PC-3 (cell line): ENCODE data around the gene TOMM40L. TPM values are rescaled to one million over a fixed set of nuclear protein-coding genes. Genes with fewer than 3 reads are reported as not detected.

ENCODE experiments used
- ATAC-seq: fragments of 200-7000 bp; cut with Tn5 transposase; 2 replicates; pipeline ENCODE4 v1.9.1; 2020; ENCODE audit warnings: mild to moderate bottlenecking, moderate library complexity
- BruUV-seq: library from RNA; stranded (reverse); fragments of 400-500 nt; replicated peaks from 2 replicates; lab custom pipeline; 2021; lab: Mats Ljungman, UMichigan
- CTCF ChIA-PET: fragments of 300-600 bp; sonication (Branson Sonifier 250); formaldehyde crosslinking; loops from one replicate; lab custom pipeline; 2022; ENCODE audit warnings: antibody characterized with exemption; lab: Charles Lee
- POLR2A ChIA-PET: fragments of 300-600 bp; sonication (Branson Sonifier 250); formaldehyde crosslinking; loops from one replicate; lab custom pipeline; 2022; ENCODE audit warnings: antibody characterized with exemption; ENCODE audit not compliant: unreplicated experiment; lab: Charles Lee
- DNase-seq: peaks from one replicate; pipeline ENCODE4 v3.0.0-alpha.2; 2015
- H2AFZ ChIP-seq: fragments of 300-600 bp; sonication (generic); 2 replicates; pipeline ENCODE4 v1.6.0; 2016; ENCODE audit warnings: antibody characterized with exemption, low read length
- H3F3A ChIP-seq: fragments of 300-600 bp; sonication (generic); one replicate; pipeline ENCODE4 v1.6.0; 2017; ENCODE audit warnings: antibody characterized with exemption, low read length, control low read depth, mild to moderate bottlenecking; ENCODE audit not compliant: unreplicated experiment
- H3K27ac ChIP-seq: fragments of 300-600 bp; sonication (generic); 2 replicates; pipeline ENCODE4 v1.5.1; 2016; ENCODE audit warnings: mild to moderate bottlenecking, low read length
- H3K27me3 ChIP-seq: fragments of 300-600 bp; sonication (generic); 2 replicates; pipeline ENCODE4 v1.6.1; 2016; ENCODE audit warnings: low read length, mixed read lengths
- H3K36me3 ChIP-seq: fragments of 300-600 bp; sonication (generic); 2 replicates; pipeline ENCODE4 v1.6.1; 2016; ENCODE audit warnings: low read depth, mixed run types, low read length, mixed read lengths
- H3K4me1 ChIP-seq: fragments of 300-600 bp; sonication (generic); 2 replicates; pipeline ENCODE4 v1.5.1; 2016; ENCODE audit warnings: low read length; ENCODE audit not compliant: insufficient read depth
- H3K4me2 ChIP-seq: fragments of 300-600 bp; sonication (generic); 2 replicates; pipeline ENCODE4 v1.6.0; 2016; ENCODE audit warnings: low read length
- H3K4me3 ChIP-seq: fragments of 300-600 bp; sonication (generic); 2 replicates; pipeline ENCODE4 v1.5.1; 2016; ENCODE audit warnings: mild to moderate bottlenecking, low read length, mixed read lengths
- H3K79me2 ChIP-seq: fragments of 300-600 bp; sonication (generic); 2 replicates; pipeline ENCODE4 v1.6.1; 2017; ENCODE audit warnings: low read length, mixed read lengths
- H3K9ac ChIP-seq: fragments of 300-600 bp; sonication (generic); 2 replicates; pipeline ENCODE4 v1.6.0; 2016; ENCODE audit warnings: mild to moderate bottlenecking, low read length
- H3K9me2 ChIP-seq: fragments of 300-600 bp; sonication (generic); replicated peaks from 2 replicates; pipeline ENCODE4 v1.6.1; 2016; ENCODE audit warnings: mixed run types, low read length, mixed read lengths
- H3K9me3 ChIP-seq: fragments of 300-600 bp; sonication (generic); 2 replicates; pipeline ENCODE4 v1.6.1; 2016; ENCODE audit warnings: low read length, mixed read lengths
- H4K20me1 ChIP-seq: fragments of 300-600 bp; sonication (generic); 2 replicates; pipeline ENCODE4 v1.6.1; 2016; ENCODE audit warnings: low read length, mixed read lengths
- CTCF ChIP-seq: fragments of 300-600 bp; sonication (generic); conservative IDR thresholded peaks from 2 replicates; pipeline ENCODE4 v1.5.1; 2017; ENCODE audit warnings: antibody characterized with exemption, low read depth, mild to moderate bottlenecking, low read length
- EZH2 ChIP-seq: fragments of 300-600 bp; sonication (generic); IDR thresholded peaks from one replicate; pipeline ENCODE4 v1.6.1; 2017; ENCODE audit warnings: antibody characterized with exemption, mild to moderate bottlenecking, low read length; ENCODE audit not compliant: unreplicated experiment
- EZH2phosphoT487 ChIP-seq: fragments of 300-600 bp; sonication (generic); IDR thresholded peaks from 2 replicates; pipeline ENCODE4 v1.6.1; 2018; ENCODE audit warnings: mild to moderate bottlenecking, antibody characterized with exemption, low read length, borderline replicate concordance
- intact Hi-C: fragments of 100-400 bp; cut with micrococcal nuclease; formaldehyde crosslinking; loops from 2 replicates; pipeline ENCODE4 v1.9.0; 2023
- total RNA-seq: library from RNA; depleted of rRNA; stranded (reverse); fragments of >200 nt; gene quantifications from 2 replicates; pipeline ENCODE4 v1.2.3, GENCODE V29; 2014

Gene TOMM40L
- total RNA-seq, 1 experiment from 2014 or later = 23.2 TPM

GRCh38 chr1:161238039-161238473 is 12.2 kb downstream of the TOMM40L start, which contains the start of gene NR1I3:
NR1I3 (minus strand) TSS chr1:161238203; CDS start chr1:161236565, 1,638 bp downstream.
- Histone ChIP-seq H3K9me2 (0 out of 2 replicates have a peak, but pooled peaks cover 5% of the 10 kb centered on the region), H3K4me1 (peaks cover 9% of the 10 kb centered on the region), H3K4me2 (no peak within 1 kb of the TSS), H3K9ac (no peak within 1 kb of the TSS), H3K4me3 (no peak within 1 kb of the TSS), H3K9me3 (no peaks in the 10 kb centered on the region), H4K20me1 (no peaks in the 10 kb centered on the region), H2AFZ (no peak within 1 kb of the TSS), H3K36me3 (no peaks in the 10 kb centered on the region), H3F3A (no peaks in the 10 kb centered on the region), H3K27ac (no peak within 1 kb of the TSS), H3K79me2 (no peaks in the 10 kb centered on the region), H3K27me3 (no peaks in the 10 kb centered on the region)
- POLR2A ChIA-PET = interaction anchor here (0.7 kb wide), 1 partner anchor 29 kb away, joined by 4 read pairs; no protein-coding TSS in a partner anchor
- no peak for ATAC-seq
- no TSS peak for BruUV-seq
- intact Hi-C loops = no loop called here
- TF ChIP-seq EZH2 (no peak), EZH2phosphoT487 (no peak), CTCF (no peak)
- CTCF ChIA-PET = no interaction called here
- DNase-seq = no peak

DNA sequence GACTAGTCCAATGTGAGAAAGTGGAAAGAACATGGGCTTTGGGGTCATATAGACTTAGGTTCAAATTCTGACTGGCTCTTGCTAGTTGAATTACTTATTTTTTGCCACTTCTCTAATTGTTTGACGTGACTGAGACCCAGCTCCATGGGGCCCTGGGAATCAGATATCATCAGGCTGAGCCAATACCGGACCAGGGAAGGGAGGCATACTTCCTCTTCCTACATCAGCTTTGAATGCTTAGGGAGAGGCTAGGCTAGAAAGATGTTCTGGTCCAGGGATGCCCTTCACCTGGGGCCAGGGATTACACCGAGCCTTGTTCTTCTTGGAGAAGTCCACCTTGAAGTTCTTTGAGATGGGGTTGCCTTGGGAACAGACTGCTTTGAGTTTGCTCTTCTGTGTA is 15.8 kb downstream of the TOMM40L start:
- H3K27ac ChIP-seq = no peak overlapping the region
- no peak overlapping the region for H3K4me3 ChIP-seq
- no peak for DNase-seq
- ATAC-seq = no peak
- H3F3A ChIP-seq = no peaks in the 10 kb centered on the region
- intact Hi-C loops = no loop called here
- BruUV-seq = no TSS peak
- no peaks in the 10 kb centered on the region for H3K36me3 ChIP-seq
- H3K27me3 ChIP-seq = no peaks in the 10 kb centered on the region
- TF ChIP-seq EZH2phosphoT487 (no peak), CTCF (no peak), EZH2 (no peak)
- H3K79me2 ChIP-seq = no peaks in the 10 kb centered on the region
- POLR2A ChIA-PET = no interaction called here
- H3K9me3 ChIP-seq = no peaks in the 10 kb centered on the region
- no peak overlapping the region for H3K4me2 ChIP-seq
- 0 out of 2 replicates have a peak, but pooled peaks cover 5% of the 10 kb centered on the region for H3K9me2 ChIP-seq
- CTCF ChIA-PET = no interaction called here
- peaks cover 9% of the 10 kb centered on the region for H3K4me1 ChIP-seq
- H3K9ac ChIP-seq = no peak overlapping the region
- no peaks in the 10 kb centered on the region for H4K20me1 ChIP-seq
- no peak overlapping the region for H2AFZ ChIP-seq

- no peak overlapping the region for H3K9ac ChIP-seq
- CTCF ChIA-PET = no interaction called here
Measured at GRCh38 chr1:161242313-161242712, 16.5 kb downstream of the TOMM40L start.

More at GRCh38 chr1:161242313-161242712, 16.5 kb downstream of the TOMM40L start:
- Histone ChIP-seq H4K20me1 (no peaks in the 10 kb centered on the region), H3K4me1 (peaks cover 9% of the 10 kb centered on the region), H3F3A (no peaks in the 10 kb centered on the region), H2AFZ (no peak overlapping the region), H3K9me3 (no peaks in the 10 kb centered on the region), H3K9me2 (0 out of 2 replicates have a peak, but pooled peaks cover 5% of the 10 kb centered on the region), H3K27ac (no peak overlapping the region), H3K79me2 (no peaks in the 10 kb centered on the region), H3K36me3 (no peaks in the 10 kb centered on the region), H3K4me2 (no peak overlapping the region), H3K4me3 (no peak overlapping the region), H3K27me3 (no peaks in the 10 kb centered on the region)
- DNase-seq (peak; percentile 37), ATAC-seq (peak; percentile 58)
- TF ChIP-seq EZH2phosphoT487 = no peak
- TF ChIP-seq CTCF = no peak
- POLR2A ChIA-PET = no interaction called here
- no TSS peak for BruUV-seq
- intact Hi-C loops = no loop called here
